HFFc6 (cell line): Measurements from ENCODE around the gene AZI2. TPM values are rescaled to one million over a fixed set of nuclear protein-coding genes. Genes with fewer than 3 reads are reported as not detected.
A peak's percentile ranks its signal among the peaks of the same experiment; 100 is the strongest.

ENCODE experiments used
- DNase-seq: peaks from one replicate; pipeline ENCODE4 v3.0.0-alpha.2; 2018
- H3K27ac Mint-ChIP-seq: 2 replicates; pipeline ENCODE4 v1.8.0; 2020; ENCODE audit warnings: mild to moderate bottlenecking, mixed read lengths
- H3K27me3 Mint-ChIP-seq: 2 replicates; pipeline ENCODE4 v1.8.0; 2021; ENCODE audit warnings: mild to moderate bottlenecking, moderate library complexity, mixed read lengths; ENCODE audit not compliant: insufficient read depth
- H3K36me3 Mint-ChIP-seq: 2 replicates; pipeline ENCODE4 v1.8.0; 2021; ENCODE audit warnings: low read depth, mixed read lengths
- H3K4me1 Mint-ChIP-seq: 2 replicates; pipeline ENCODE4 v1.8.0; 2020; ENCODE audit warnings: low read depth, mixed read lengths
- H3K4me3 Mint-ChIP-seq: 2 replicates; pipeline ENCODE4 v1.8.0; 2020; ENCODE audit warnings: mild to moderate bottlenecking, moderate library complexity, mixed read lengths
- H3K9me3 Mint-ChIP-seq: 2 replicates; pipeline ENCODE4 v1.8.0; 2020; ENCODE audit warnings: mild to moderate bottlenecking, mixed read lengths
- CTCF ChIP-seq: fragments of 200-600 bp; sonication (generic); IDR thresholded peaks from 2 replicates; pipeline ENCODE4 v1.5.0; 2021; ENCODE audit warnings: antibody characterized with exemption, mild to moderate bottlenecking
- total RNA-seq, 6 experiments: library from RNA; stranded (reverse); fragmentation: NEBNext Ultra II Directional; extraction: Animal tissue kit (Norgen Biotek cat#: 25700); gene quantifications; 2 replicates in 1 of 6; 3 replicates in 5 of 6; pipeline ENCODE4 v1.2.3, GENCODE V29; 2021

The AZI2 gene
- total RNA-seq, 6 experiments from 2014 or later = 61.9 to 69.6 (median 67.0) TPM

- Mint-ChIP-seq H3K27me3 (peaks cover 2% of the 10 kb centered on the region; the same call in 1 of the 2 replicates), H3K4me1 (peaks cover 47% of the 10 kb centered on the region), H3K9me3 (no peaks in the 10 kb centered on the region; the same call in 1 of the 2 replicates), H3K4me3 (peak overlapping the region; percentile 92), H3K36me3 (peaks cover 23% of the 10 kb centered on the region), H3K27ac (peak overlapping the region; percentile 96)
- TF ChIP-seq CTCF = no peak; the same call in 1 of the 2 replicates
- no peak for DNase-seq
These were observed 377 bp downstream of the AZI2 start for GRCh38 chr3:28348265-28348628.

GRCh38 chr3:28347374-28348264, 1.0 kb downstream of the AZI2 start:
- Mint-ChIP-seq H3K36me3 (peaks cover 20% of the 10 kb centered on the region), H3K27ac (peak overlapping the region; percentile 96), H3K9me3 (no peaks in the 10 kb centered on the region; the same call in 1 of the 2 replicates), H3K27me3 (peaks cover 2% of the 10 kb centered on the region; the same call in 1 of the 2 replicates), H3K4me1 (peaks cover 53% of the 10 kb centered on the region), H3K4me3 (peak overlapping the region; percentile 92)
- TF ChIP-seq CTCF = no peak
- DNase-seq = peak; percentile 11

GRCh38 chr3:28345690-28346089, 2.9 kb downstream of the AZI2 start:
- H3K27me3 Mint-ChIP-seq = peaks cover 2% of the 10 kb centered on the region; the same call in 1 of the 2 replicates
- TF ChIP-seq CTCF = no peak
- H3K4me3 Mint-ChIP-seq = no peak overlapping the region
- DNase-seq = no peak
- H3K4me1 Mint-ChIP-seq = peaks cover 68% of the 10 kb centered on the region
- peaks cover 9% of the 10 kb centered on the region for H3K36me3 Mint-ChIP-seq
- H3K27ac Mint-ChIP-seq = no peak overlapping the region
- no peaks in the 10 kb centered on the region for H3K9me3 Mint-ChIP-seq

GRCh38 chr3:28343144-28343543, 5.5 kb downstream of the AZI2 start:
- H3K27ac Mint-ChIP-seq = peak overlapping the region; percentile 67
- H3K36me3 Mint-ChIP-seq = peaks cover 7% of the 10 kb centered on the region; the same call in 1 of the 2 replicates
- no peaks in the 10 kb centered on the region for H3K9me3 Mint-ChIP-seq
- peaks cover 55% of the 10 kb centered on the region for H3K4me1 Mint-ChIP-seq
- DNase-seq = no peak
- H3K27me3 Mint-ChIP-seq = peaks cover under 1% of the 10 kb centered on the region; the same call in 1 of the 2 replicates
- H3K4me3 Mint-ChIP-seq = peak overlapping the region; percentile 79; the same call in 1 of the 2 replicates
- no peak for TF ChIP-seq CTCF

GRCh38 chr3:28337230-28337629, 11.4 kb downstream of the AZI2 start:
- no peaks in the 10 kb centered on the region for H3K27me3 Mint-ChIP-seq

More at GRCh38 chr3:28337230-28337629, 11.4 kb downstream of the AZI2 start:
- Mint-ChIP-seq H3K27ac (no peak overlapping the region), H3K36me3 (no peaks in the 10 kb centered on the region), H3K9me3 (no peaks in the 10 kb centered on the region), H3K4me1 (peaks cover 11% of the 10 kb centered on the region), H3K4me3 (no peak overlapping the region)
- no peak for DNase-seq
- TF ChIP-seq CTCF = no peak
